GM19193 (cell line): ENCODE data around the gene NAALADL2.

Source experiments
- POLR2A ChIP-seq: IDR thresholded peaks from 4 replicates; pipeline ENCODE4 v1.6.1; 2011; ENCODE audit not compliant: insufficient read depth, insufficient read length; ENCODE audit errors: extremely low read depth

The NAALADL2 gene

DNA sequence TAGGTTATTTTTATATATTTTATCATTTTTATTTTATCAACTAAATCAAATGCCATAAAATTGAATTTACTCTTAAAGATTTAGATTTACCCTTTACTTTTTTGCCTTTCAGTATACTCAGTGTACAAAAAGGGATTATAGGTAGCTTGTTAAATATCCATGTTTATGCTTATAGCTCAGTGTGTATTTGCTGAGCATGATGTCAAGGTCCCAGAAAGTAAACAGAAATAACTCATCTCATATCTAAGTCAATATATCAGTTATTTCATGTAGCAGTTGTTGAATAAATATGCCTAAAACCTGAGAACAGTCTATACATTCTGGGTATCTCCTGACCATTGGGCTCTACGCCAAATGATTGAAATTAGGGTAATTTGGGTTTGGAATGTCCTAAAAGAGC, 693.8 kb downstream of the NAALADL2 start:
- TF ChIP-seq POLR2A, result no peak

DNA sequence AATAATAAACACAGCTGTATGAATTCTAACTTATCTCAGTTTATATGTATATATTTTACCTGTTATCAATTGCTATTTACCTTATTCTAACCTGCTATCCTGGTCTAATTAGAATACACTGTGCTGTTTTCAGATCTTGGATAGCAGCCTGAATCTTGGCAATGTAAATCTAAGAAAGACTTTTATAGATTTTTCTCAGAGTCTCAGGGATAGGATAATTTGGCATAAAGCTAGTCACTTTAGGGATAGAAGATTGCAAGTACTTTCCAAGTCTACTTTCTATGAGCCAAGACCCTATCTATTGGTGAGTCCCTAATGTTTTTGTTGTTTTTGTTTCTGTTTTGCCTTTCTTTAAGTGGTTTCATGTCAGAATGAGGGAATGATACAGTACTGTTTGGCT, 695.7 kb downstream of the NAALADL2 start:
- TF ChIP-seq POLR2A, result no peak

- TF ChIP-seq POLR2A, result no peak
These were observed 699.1 kb downstream of the NAALADL2 start for GRCh38 chr3:175558261-175558660.

GRCh38 chr3:175564363-175564762, 705.2 kb downstream of the NAALADL2 start:
- no peak for TF ChIP-seq POLR2A

DNA sequence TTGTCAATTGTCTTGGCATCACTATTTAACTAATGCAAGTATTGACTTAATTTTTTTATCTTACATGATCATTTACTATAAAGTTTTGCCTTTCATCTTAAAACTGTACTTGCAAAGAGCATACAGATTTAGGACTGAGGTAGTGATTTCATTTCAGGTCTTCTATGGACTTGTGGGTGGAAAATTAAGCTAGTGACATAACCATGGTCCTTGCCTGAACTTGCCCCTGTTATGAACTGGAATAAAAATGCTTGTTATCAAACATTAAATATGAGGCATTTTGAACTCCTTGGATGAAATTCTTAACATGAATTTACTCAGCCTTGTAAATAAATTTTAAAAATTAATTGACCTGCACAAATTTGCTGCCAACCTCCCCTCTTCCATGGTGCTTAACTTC, 712.0 kb downstream of the NAALADL2 start:
- no peak for TF ChIP-seq POLR2A

- TF ChIP-seq POLR2A, result no peak
These were observed 714.1 kb downstream of the NAALADL2 start for GRCh38 chr3:175573226-175573625.

- no peak for TF ChIP-seq POLR2A
These were observed 721.2 kb downstream of the NAALADL2 start for GRCh38 chr3:175580318-175580717.

DNA sequence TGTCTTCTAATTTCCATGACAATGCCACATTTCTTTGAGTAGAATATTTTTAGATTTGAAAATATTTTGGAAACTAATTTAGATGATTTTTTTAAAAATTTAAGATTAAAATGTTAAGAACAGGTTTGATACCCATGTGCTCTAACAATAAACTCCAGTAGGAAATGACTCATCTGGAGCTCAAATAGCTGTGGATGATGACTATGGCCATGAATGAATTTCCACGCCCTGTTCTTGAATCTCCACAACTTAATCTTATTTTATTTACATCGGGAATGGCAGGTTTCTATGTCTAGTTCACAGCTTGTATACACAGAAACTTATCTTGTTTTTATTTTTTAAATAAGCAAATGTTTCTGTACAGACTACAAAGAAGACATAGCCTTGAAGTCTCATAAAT, 726.8 kb downstream of the NAALADL2 start:
- TF ChIP-seq POLR2A, result no peak

GRCh38 chr3:175590745-175591144, 731.6 kb downstream of the NAALADL2 start:
- no peak for TF ChIP-seq POLR2A

GRCh38 chr3:175591375-175591774, 732.2 kb downstream of the NAALADL2 start:
- no peak for TF ChIP-seq POLR2A

- TF ChIP-seq POLR2A, result no peak
These were observed 734.2 kb downstream of the NAALADL2 start for GRCh38 chr3:175593331-175593730.

- no peak for TF ChIP-seq POLR2A
These were observed 739.6 kb downstream of the NAALADL2 start for GRCh38 chr3:175598740-175599139.

DNA sequence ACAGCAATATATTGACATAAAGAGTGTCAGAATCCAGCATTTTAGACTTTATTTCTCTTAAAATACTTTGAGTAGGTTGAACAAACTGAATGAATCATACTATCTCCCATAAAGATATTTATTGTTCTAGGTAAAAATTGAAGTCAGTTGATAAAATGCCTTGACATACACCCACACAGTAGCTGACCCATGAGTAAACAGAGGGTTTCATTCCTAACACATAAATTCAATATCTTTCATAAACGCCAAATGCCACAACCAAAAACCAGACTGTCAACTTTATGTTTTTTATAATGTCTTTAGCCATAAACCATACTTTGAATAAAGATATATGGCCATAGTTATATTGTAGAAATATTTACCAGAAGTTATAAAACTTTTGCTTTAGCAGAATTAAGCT, 742.4 kb downstream of the NAALADL2 start:
- TF ChIP-seq POLR2A, result no peak

- TF ChIP-seq POLR2A, result no peak
These were observed 746.7 kb downstream of the NAALADL2 start for GRCh38 chr3:175605851-175606250.

DNA sequence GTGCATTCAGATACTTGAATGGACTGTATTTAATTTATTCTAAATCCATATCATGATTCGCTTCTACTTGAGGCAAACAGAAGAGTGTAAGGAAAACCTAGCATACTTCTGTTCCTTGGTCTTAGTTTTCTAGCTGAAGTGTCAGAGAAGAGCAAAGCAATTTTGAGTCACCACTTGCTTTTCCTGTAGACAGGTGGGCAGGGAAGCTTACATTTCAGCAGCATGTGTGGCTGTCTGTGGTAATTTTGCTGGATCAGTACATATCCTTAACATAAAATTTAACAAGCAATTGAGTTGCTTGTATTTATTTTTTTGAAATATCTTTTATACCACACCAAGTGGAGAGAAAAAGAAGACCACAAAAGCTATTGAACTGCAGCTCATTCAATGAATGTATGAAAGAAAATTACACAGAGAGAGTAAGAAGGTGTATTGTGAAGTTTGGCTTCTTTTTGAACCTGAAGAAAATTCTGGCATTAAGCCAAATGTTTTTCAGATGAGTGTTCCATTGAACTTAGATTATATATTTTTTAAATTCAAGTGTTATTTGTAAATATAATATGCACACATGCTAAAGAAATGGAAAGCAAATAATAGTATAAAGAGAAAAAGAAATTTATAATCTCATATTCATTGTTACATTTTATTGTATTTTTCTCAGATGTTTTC, 747.6 kb downstream of the NAALADL2 start:
- TF ChIP-seq POLR2A, result no peak

DNA sequence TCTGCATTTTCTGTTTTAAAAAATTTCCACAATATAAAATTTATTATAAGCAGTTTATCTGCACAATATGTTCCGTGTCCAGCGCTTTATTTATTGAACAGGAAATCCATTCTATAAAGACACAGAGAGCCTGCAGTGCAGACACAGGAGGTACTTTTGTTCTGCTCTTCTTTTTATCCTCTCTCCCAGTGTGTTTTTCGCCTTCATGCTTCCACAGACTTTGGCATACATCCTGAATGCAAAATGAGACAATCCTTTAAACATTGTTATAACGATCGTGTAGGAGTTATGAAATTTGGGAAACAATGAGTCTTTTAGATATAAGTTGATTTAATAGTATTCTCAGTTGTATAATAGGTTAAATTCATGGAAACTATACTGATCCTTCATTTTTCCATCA, 749.2 kb downstream of the NAALADL2 start:
- no peak for TF ChIP-seq POLR2A

- TF ChIP-seq POLR2A, result no peak
These were observed 749.8 kb downstream of the NAALADL2 start for GRCh38 chr3:175608911-175609310.
